Activated T-cell treated with anti-CD3 and anti-CD28 coated beads, Interleukin-2, amount 50 U/mL, for 48 hours (primary cell): ENCODE measurements around the gene MAG.
"Not testable (repeated sequence)": the region's sequence is repeated elsewhere in the genome, so short reads cannot be mapped to it uniquely, and the experiment has no call there.

Source experiments
- DNase-seq, 2 experiments: peaks; one replicate each; pipeline ENCODE4 v3.0.0-alpha.2; 2020

MAG gene

GRCh38 chr19:35281303-35281702 is 10.7 kb upstream of the MAG start:
- no peak for DNase-seq

DNA sequence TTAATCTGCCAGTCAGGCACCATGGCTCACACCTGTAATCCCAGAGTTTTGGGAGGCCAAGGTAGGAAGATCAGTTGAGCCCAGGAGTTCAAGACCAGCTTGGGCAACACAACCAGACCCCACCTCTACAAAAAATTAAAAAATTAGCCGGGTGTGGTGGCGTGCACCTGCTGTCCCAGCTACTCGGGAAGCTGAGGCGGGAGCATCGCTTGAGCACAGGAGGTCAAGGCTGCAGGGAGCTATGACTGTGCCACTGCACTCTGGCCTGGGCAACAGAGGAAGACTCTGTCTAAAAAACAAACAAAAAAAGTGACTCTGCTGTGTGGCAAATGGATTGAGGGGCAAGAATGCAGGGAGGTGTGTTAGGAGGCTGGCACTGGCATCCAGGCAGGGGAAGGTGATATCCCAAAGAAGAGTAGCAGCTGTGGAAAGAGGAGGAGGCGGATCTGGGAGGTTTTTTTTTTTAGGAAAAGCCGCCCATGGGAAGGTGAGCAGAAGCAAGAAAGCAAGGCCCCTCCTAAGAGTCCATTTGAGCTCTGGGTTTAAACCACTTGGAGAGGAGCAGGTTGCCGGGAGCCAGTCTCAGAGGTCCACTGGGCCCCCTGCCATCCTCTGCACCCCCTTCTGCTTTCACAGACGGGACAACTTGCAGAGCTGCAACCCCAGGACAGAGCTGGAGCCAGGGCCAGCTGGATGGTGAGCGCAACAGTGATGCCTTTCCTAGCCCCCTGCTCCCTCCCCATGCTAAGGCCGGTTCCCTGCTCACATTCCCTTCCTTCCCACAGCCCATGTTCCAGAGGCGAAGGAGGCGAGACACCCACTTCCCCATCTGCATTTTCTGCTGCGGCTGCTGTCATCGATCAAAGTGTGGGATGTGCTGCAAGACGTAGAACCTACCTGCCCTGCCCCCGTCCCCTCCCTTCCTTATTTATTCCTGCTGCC is 7.5 kb upstream of the MAG start:
- no peak for DNase-seq

DNA sequence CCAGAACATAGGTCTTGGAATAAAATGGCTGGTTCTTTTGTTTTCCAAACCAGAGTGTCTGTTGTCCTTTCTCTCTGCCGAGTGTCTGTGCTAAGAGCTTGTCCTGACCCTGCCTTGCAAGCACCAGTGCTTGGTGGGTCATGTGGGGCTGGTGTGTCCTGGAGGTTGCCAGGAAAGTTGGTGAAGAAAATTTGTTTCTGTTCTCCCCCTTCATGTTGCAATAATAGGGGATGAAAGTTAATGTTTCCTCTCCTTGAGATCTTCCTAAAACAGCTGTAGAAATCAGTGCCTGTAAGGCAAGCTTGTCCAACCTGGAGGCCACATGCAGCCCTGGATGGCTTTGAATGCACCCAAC is 6.9 kb upstream of the MAG start:
- DNase-seq, result no peak

GRCh38 chr19:35285465-35285864 is 6.5 kb upstream of the MAG start:
- not testable (repeated sequence) for DNase-seq

GRCh38 chr19:35286101-35286500 is 5.9 kb upstream of the MAG start:
- DNase-seq, result not testable (repeated sequence)

- no peak for DNase-seq
Observed at GRCh38 chr19:35287713-35288112, 4.2 kb upstream of the MAG start.

DNA sequence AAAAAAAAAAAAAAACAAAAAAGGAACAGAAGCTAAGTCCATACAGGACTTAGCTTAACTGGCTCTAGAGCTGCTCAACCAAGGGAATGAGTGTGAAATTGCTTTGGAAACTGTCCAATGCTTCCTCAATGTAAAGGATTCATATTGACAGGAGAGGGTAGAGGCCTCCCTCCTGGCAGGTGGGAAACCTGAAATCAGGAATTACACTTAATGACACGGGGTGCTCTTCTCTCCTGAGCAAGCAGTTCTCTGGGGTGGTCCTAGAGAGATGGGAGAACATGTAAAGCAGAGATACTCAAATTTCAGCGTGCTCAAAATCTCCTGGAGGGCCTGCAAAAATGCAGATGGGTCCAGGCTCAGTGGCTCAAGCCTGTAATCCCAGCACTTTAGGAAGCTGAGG is 3.6 kb upstream of the MAG start:
- DNase-seq, result no peak

GRCh38 chr19:35288906-35289305 is 3.1 kb upstream of the MAG start:
- no peak for DNase-seq

GRCh38 chr19:35290381-35291127 is 1.4 kb upstream of the MAG start:
- no peak for DNase-seq

DNA sequence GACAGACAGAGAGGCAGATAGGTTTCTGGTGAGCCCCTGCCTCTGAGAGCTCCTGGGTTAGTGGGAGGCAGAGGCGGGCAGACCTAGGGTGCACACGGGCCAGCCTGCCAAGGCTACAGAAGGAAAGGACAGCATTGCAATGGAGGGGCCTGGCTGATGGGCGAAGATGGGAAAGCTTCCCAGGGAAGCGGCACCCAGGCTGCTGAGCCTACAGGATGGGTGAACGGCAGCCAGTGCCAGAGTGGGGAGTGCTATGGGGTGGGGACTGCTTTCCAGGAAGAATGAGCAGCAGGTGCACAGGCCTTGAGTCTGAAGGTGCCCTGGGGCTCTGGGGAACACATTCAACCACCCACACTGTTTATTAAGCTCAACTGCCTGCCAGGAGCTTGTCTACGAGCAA is 702 bp upstream of the MAG start:
- DNase-seq, result no peak

DNA sequence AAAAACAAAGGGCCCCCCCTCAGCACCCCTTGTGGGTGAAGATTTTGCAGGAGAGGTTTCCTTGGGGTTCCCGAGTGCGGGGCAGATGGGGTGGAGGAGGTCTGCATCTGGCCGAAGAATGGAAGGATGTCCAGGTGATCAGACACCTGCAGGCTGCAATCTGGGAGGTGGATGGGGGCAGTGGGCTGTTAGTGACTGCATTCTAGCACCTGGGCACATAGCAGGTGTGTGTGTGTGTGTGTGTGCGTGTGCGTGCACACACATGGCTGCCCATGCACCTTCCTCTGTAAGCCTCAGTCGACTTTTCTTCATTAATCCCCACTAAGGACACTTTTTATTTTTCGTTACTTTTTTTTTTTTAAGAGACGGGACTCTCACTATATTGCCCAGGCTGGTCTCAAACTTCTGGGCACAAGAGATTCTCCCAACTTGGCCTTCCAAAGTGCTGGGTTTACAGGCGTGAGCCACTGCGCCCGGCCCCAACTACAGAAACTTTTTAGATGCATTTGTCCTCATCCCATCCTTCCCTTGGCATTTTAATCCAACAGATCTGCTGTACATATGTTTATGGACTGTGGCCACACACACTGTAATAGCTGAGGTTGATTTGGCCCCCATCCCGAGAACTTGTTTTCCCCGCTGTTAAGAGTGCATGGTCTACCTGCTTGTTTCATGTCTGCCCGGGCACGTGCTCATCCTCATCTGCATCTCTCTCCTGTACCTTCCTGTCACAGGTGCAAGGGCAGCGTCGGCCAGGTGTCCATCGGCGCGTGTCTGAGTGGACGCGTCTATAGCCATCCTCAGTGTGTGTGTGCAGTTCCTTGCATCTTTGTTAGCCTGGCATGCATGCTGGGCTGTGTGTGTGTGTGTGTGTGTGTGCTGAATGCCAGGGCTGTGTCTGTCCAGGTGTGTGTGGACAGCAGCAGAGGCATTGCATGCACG is 731 bp downstream of the MAG start:
- no peak for DNase-seq

- no peak for DNase-seq
Observed at GRCh38 chr19:35293363-35293739, 1.4 kb downstream of the MAG start.

- no peak for DNase-seq
Observed at GRCh38 chr19:35293808-35294207, 1.8 kb downstream of the MAG start.

GRCh38 chr19:35294328-35294727 is 2.4 kb downstream of the MAG start:
- no peak for DNase-seq

- DNase-seq, result no peak
Observed at GRCh38 chr19:35294859-35295791, 3.2 kb downstream of the MAG start.

DNA sequence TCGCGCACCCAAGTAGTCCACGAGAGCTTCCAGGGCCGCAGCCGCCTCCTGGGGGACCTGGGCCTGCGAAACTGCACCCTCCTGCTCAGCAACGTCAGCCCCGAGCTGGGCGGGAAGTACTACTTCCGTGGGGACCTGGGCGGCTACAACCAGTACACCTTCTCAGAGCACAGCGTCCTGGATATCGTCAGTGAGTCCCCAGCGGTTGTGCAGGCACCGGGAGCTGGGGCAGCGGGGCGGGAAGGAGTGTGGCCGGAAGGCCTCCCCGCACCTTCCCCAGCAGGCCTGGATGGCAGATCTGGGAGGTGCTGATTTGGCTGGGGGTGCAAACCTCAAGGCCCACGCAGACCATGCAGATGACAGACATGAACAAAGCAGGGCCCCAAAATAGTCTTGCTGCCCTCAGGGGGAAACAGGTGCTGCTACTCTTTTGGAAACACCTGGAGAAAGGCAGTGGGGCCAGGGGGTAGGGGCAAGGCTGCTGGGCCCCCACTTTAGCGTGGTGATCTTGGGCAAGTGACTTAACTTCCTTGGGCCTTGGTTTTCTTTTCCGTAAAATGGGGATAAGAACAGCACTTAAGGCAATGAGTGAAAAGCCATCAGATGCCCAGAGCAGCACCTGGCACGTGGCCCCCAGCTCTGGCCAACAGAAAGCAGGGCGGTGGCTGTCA is 4.0 kb downstream of the MAG start:
- peak; percentile 37 to 52 for DNase-seq

GRCh38 chr19:35296644-35297514 is 4.9 kb downstream of the MAG start:
- DNase-seq, result no peak

GRCh38 chr19:35297515-35297848 is 5.5 kb downstream of the MAG start:
- no peak for DNase-seq

DNA sequence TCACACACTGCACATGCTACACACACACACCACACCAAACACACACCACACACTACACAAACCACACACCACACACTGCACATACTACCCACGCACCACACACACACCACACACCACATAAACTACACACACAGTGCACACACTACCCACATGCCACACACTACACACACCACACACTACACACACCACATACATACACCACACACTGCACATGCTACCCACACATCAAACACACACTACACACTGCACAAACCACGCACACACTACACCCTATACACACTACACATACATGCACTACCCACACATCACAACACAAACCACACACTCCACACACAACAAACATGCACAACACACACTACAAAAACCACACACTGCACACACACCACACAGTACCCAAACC is 6.0 kb downstream of the MAG start:
- DNase-seq, result no peak

DNA sequence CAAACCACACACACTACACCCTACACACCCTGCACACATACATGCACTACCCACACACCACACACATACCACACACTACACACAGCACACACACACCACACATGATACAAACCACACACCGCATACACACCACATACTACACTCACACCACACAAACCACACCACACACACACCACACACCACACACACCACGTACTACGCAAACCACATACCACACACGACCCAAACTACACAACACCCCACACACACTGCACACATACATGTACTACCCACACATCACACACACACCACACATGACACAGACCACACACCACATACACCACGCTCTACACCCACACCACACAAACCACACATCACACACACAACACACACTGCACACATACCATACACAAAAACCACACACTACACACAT is 6.6 kb downstream of the MAG start:
- DNase-seq, result no peak
